Inflammatory macrophage treated with lipopolysaccharide for 4 hours (primary cell): Measurements from ENCODE around the gene INPP5J.

Source experiments
- DNase-seq: peaks from one replicate; pipeline ENCODE4 v3.0.0-alpha.2; 2020

INPP5J gene

GRCh38 chr22:31155422-31155821, 32.7 kb downstream of the INPP5J start:
- no peak for DNase-seq

GRCh38 chr22:31160328-31160978, 37.7 kb downstream of the INPP5J start:
- peak; percentile 24 for DNase-seq

- DNase-seq: no peak
Observed at GRCh38 chr22:31161386-31161785, 38.6 kb downstream of the INPP5J start.

- DNase-seq: no peak
Observed at GRCh38 chr22:31162015-31162765, 39.4 kb downstream of the INPP5J start.

GRCh38 chr22:31170971-31171370, 48.2 kb downstream of the INPP5J start:
- no peak for DNase-seq

GRCh38 chr22:31171734-31172133, 49.0 kb downstream of the INPP5J start:
- peak; percentile 60 for DNase-seq

- DNase-seq: no peak
Observed at GRCh38 chr22:31173386-31174145, 50.8 kb downstream of the INPP5J start.

GRCh38 chr22:31176923-31177322, 54.2 kb downstream of the INPP5J start:
- DNase-seq: no peak

- no peak for DNase-seq
Observed at GRCh38 chr22:31177420-31178162, 54.8 kb downstream of the INPP5J start.

- DNase-seq: no peak
Observed at GRCh38 chr22:31178859-31179258, 56.1 kb downstream of the INPP5J start.

- DNase-seq: no peak
Observed at GRCh38 chr22:31179345-31179744, 56.6 kb downstream of the INPP5J start.

GRCh38 chr22:31184015-31184414, 61.2 kb downstream of the INPP5J start:
- no peak for DNase-seq
